ENCODE measurements around the gene RPL14.

RPL14 gene

DNA sequence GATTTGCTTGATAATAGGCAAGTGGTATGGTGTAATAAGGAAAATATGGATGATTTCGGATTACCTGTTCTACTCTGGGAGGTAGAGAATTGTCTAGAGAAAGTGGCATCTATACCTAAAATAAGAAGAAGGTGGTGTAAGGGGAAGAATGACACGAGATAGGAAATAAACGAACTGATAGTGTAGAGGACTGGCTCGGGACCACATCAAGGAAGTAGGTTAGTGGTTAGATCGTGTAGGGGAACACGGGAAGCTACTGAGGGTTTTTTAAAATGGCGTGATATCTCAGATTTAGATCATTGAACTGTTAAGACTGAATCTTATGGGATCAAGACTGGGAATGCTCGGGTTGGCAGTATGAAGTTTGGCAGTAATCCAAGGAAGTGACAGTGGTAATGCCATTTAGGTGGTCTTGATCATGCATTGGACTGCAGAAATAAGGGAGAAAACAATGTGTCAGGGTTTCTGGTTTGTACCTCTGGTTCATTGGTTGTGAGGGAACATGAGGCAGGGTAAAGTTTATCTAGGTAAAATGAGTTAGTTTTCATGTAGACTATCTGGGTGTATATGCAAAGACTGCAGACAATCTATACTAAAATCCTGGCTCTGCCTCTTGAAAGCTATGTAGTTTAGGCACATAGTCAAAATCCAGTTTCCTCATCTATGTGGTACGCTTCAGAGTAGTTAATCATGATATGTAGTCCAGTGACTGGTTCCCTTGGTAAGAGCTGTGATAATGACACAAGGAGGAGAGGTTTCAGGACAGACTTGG, 7.4 kb downstream of the RPL14 start:
- no peak for DNase-seq

DNA sequence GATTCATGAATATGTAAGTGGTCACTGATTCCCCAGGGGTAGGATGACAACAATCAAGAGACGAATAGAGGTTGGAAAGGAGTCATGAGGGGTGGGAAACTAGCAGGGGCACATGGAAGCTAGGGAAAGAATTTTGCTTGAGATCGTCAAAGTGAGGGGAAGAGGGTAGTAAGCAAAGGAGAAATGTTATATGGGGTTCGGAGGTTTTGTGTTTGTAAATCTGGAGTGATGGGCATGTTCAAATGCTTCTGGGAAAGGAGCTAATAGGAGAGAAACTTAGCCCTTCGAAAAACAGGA, 7.9 kb downstream of the RPL14 start:
- DNase-seq, result no peak

GRCh38 chr3:40465456-40465855, 8.3 kb downstream of the RPL14 start:
- DNase-seq, result no peak

- DNase-seq, result no peak
Observed at GRCh38 chr3:40468018-40468417, 10.9 kb downstream of the RPL14 start.

DNA sequence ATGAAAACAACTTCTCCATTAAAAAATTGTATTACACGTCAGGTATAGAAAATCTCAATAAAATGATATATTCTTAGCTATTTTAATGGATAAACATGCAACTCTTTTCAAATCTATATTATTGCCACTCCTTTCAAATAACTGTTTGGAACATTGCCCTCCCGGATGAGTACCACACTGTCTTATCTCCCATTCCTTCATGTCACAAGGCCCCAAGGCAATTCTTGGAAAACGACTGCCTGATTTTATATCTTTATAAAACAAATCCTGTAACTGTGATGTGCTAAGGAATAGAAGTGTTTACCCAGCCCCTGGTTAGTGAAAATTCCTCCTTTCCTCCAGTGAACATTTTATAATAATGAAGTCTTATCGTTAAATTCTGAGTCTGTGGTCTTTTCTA, 13.6 kb downstream of the RPL14 start:
- DNase-seq, result no peak

DNA sequence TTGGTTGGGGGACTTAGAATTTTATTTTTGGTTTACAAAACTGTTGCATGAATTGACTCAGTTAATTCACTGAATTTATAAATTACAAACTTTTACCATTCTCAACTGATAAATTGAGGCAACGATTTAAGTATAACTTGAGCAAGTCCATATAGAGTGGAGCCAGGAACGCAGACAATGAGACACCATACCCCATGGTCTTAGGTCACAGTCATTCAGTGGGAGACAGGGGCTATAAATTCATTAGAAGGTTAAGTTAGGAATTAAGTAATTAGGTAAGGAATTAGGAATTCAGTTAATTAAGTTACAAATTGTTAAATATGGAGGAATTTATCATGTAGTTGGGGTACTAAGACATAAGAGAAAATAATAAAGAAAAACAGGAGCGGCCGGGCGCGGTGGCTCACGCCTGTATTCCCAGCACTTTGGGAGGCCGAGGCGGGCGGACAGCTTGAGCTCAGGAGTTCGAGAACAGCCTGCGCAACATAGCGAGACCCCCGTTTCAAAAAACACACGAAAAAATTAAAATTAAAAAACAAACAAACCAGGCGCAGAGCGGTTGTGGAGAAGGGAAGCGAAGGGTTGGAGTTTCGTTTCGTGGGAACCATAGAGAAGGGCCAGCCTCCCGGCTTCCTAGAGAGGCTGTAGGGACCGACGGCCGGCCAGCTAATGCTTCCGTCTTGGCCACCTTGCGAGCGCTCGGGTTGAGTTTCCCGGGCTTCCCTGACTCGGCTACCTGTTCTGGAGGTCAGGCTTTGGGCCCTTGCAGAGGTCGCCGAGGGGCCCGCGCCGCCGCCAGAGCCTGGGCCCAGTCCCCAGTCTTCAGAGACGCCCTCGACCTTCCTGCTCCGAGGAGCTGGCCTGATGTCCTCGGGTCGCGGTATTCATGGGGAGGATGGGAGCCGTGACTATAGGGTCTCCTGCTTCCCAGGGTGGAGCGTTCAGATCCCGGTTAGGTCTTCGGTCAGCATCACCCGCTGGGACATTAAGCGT, 19.6 kb downstream of the RPL14 start, which contains the start of gene ZNF619:
ZNF619 (plus strand) TSS at position 645 of the 993 bp plus-strand sequence. CDS start 858 bp downstream, outside the sequence.
- DNase-seq, result peak; percentile 16

- no peak for DNase-seq
Observed at GRCh38 chr3:40477666-40478065, 20.5 kb downstream of the RPL14 start.

DNA sequence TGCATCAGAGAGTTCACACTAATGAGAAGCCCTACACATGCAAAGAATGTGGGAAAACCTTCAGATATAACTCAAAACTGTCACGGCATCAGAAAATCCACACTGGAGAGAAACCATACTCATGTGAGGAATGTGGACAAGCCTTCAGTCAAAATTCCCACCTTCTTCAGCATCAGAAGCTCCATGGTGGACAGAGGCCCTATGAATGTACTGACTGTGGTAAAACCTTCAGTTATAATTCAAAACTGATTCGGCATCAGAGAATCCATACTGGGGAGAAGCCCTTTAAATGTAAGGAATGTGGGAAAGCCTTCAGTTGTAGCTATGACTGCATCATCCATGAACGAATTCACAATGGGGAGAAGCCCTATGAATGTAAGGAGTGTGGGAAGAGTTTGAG, 30.0 kb downstream of the RPL14 start:
- no peak for DNase-seq

- no peak for DNase-seq
Observed at GRCh38 chr3:40490916-40491315, 33.8 kb downstream of the RPL14 start.

DNA sequence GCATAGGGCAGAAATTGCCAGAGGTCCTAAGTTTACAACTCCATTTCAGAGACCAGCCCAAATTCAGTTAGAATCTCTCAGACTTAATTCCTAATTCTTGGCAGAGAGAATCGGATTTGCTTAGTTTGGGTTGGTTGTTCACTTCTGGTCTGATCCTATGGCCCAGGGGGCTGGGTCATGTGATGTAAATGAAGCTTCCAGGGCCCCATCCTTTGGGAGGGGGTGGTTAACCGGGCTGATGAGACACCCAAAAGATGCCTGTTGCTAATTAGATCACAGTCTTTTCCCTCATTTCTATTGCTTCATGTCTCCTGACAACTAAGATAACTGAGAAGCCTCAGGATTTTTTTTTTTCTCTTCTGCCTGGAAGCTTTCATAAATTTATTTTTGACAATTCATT, 37.6 kb downstream of the RPL14 start:
- no peak for DNase-seq

DNA sequence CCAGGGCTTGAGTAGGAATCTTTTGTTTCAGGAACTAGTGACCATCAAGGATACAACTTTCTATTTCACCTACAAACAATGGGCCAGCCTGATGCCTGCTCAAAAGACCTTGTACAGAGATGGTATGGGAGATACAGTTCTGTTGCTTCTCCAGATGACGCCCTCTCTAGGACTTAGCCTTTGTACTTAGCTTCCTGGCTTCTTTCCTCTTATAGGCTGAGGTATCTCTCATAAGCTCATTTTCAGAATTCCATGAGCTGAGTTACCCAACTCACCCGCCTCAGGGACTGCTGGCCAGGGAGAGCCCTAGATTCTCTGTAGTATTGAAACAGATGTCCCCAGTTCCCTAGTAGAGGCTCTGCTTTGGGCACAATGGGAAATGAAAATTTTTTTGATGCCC, 40.1 kb downstream of the RPL14 start:
- no peak for DNase-seq

- DNase-seq, result no peak
Observed at GRCh38 chr3:40499952-40500351, 42.8 kb downstream of the RPL14 start.

DNA sequence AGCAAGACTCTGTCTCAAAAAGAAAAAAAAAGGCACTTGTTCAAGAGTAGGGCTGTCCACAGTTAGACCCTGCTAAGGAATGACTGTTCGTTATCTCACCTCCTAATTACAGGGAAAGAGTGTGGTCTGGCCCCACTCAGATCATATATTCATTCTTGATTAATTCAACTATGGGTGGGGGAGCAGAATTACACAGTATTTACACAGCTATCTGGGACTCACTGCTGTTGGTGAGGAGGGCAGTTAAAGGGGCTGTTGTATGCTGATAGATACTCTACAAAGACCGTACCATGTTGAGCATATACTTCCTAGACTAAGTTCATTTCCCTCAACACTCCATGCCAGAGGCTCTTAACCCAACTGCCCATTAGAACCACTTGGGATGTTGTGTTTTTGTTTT, 44.9 kb downstream of the RPL14 start:
- DNase-seq, result no peak

GRCh38 chr3:40504636-40505430, 47.7 kb downstream of the RPL14 start:
- DNase-seq, result no peak

DNA sequence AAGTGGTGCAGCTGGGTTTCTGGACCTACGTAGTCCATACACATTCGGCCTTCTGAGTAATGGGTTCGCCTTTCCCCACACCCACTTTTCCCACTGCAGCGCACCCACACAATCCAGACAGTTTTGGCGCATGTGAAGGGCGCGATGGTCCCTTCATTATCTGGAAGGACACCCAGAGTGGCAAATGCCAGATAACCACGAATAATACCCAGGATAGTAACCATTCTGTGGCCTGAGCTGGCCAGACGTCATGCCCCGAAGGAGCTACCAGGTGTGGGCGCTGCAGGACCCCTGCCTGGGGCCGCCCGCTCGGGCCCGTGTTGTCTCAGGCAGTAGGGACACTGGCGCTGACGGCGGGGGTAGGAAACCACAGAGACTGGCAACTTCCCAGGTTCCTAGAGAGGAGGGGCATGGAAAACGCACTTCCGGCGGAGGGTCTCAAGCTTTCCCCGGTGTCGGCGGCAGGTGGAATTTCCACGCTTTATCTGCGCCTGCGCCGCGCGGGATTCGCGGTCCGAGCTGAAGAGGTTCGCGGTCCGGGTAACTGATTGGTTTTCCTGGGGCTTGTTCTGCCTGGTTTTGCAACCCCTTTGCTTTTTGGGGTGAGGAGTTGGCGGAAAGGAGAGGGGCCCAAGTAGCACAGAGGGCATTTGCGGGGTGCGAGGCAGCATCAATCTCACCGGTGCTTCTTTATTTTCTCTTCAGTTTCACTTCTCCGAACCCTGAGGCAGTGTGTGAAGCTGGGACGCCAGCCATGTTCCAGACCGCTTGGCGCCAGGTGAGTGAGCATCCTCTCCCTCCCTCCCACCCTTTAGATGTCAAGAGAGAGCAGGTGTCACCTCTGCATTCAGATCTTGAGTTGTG, 48.7 kb downstream of the RPL14 start, which contains the start of gene ZNF620:
ZNF620 (plus strand) TSS at position 441 of the 864 bp plus-strand sequence; CDS start at position 755, 314 bp downstream.
- DNase-seq, result peak; percentile 77

DNA sequence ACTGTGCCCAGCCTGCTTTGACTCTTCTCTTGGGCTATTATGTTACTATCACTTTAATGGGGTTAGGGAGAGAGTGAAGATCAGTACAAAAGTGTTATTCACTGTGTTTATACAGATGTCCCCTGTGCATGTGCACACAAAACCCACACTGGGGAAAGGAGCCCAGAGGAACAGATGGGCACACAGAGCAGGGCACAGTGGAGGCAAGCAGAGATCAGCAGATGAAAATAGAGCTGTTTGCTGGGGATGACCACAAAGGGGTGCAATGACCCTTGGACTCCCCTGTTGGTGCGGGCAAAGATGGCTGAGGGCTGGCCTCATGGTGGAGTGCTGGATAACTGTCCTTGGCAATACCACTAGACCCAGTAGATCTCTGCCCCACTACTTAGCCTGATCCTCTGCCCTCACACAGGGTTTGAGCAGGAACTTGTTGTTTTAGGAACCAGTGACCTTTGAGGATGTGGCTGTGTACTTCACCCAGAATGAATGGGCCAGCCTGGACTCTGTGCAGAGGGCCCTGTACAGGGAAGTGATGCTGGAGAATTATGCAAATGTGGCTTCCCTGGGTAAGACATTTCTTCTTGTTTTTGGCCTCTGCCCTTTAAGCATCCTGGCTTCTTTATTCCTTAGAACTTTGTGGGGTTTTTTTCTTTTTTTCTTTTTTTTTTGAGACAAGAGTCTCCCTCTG, 54.0 kb downstream of the RPL14 start:
- DNase-seq, result no peak

GRCh38 chr3:40516201-40516600, 59.1 kb downstream of the RPL14 start:
- DNase-seq, result no peak

DNA sequence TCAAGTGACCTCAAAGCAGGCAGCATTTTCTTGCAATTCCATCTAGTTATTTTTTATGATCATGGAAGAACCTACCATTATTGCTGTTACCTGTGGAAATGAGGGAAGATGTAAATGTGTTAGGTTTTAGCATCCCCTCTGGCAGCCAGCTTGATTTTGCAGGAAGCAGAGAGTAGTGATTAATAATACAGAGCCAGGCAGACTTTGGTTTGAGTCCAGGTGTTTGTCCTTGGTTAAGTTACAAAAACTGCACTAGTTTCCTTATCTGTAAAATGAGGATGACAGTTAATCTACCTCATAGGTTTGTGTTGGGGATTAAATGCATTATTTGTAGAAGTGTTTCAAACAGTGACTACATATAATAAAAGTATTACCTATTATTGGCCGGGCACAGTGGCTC, 60.9 kb downstream of the RPL14 start:
- no peak for DNase-seq
